HCEC 1CT (cell line): ENCODE measurements around the gene SGSM1.
A peak's percentile ranks its signal among the peaks of the same experiment; 100 is the strongest.

Source experiments
- DNase-seq: peaks from one replicate; pipeline ENCODE4 v3.0.0-alpha.2; 2017

Gene SGSM1

DNA sequence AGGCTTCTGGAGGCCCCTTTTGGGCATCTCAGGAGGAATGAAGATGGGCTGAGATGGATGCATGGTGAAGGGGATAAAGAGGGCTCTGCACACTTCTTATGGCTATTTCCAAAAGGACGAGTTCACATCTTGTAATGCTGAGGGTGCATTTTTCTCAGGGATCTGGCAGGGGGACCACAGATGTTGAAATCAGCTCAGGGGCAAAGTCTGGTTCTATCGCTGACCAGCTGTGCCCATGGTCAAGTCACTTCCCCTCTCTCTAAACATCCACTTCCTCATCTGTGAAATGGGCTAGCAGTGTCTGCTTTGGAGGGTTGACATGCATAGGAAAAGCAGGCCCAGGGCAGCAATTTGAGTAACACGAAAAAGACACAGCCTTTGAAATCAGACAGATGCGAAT, 114.0 kb downstream of the SGSM1 start:
- no peak for DNase-seq

DNA sequence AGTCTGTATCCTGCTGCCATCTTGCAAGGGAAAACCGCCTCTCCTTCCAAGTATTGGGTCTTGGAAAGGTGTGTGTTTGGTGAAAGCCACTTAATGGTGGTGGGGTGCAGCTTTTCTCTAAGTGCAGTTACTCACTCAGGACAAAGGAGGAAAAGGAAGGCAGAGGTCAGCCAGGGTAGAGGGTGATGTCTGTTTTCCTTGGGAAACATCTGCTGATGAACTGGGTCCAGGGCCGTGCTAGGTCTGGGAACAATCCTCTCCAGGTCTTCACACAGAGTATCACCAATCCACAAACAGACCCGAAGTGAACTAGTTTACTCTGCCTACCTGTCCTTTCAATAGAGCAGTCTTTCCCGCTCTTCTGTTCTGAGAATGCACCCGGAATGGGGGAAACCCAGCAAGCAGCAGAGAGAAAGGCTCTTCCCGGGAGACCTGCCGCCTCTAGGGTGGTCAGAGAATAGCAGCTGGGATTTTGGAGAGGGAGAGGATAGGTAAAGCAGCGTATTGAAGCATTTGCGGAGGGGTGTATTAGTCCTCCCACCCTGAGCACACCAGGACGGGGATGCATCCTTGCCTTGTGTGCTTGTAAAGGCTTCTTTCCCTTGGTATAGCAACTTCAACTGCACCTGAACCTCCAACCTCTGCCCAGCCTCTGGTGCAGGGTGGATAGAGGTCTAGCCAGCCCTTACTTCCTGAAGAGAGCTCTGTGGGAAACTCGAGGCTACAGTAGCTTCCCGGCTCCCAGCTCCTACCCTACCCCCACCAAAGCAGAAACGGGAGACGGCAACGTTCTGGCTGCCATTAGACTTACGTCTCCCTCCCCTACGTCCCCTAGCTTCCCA, 119.8 kb downstream of the SGSM1 start:
- DNase-seq: no peak

DNA sequence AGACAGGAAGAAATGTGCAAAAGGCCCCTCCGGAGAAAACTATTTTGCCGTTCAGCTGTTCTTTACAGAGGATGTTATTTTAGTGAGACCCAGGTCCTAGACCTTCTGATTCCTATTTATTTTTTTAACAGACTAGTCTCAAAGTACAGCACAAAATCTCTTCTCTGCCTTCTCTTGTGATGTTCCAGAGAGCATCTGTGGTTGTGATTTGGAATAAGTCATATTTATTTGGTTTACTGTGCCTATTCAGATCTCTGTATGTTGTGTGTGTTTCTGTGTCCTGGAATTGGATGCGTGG, 120.4 kb downstream of the SGSM1 start:
- DNase-seq: no peak

DNA sequence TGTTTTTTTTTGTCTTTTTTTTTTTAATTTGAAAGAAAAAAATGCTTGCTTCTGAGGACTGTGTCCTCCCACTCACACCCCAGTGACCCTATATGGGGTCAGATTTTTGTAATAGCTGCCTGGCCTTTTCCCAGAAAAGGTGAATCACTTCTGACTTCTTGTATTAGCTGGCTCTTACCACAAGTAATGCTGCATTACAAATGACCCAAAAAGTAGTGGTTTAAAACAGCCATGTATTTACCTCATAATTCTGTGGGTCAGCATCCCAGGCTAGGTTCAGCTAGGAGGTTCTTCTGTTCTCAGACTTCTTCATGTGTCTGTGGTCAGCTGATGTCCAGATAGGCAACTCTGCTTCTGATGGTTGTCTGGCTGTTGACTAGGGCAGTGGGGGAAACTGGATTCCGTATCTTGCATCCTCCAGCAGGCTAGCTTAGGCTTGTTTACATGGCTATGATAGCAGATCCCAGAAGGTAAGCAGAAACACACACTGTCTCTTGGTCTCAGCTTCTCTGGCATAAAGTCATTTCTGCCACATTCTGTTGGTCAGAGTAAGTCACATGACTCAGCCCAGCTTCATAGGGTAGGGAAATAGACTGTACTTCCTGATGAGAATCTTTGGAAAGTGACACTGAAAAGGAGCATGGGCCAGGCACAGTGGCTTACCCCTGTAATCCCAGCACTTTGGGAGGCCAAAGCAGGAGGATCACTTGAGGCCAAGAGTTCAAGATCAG, 121.0 kb downstream of the SGSM1 start:
- peak; percentile 15 for DNase-seq

DNA sequence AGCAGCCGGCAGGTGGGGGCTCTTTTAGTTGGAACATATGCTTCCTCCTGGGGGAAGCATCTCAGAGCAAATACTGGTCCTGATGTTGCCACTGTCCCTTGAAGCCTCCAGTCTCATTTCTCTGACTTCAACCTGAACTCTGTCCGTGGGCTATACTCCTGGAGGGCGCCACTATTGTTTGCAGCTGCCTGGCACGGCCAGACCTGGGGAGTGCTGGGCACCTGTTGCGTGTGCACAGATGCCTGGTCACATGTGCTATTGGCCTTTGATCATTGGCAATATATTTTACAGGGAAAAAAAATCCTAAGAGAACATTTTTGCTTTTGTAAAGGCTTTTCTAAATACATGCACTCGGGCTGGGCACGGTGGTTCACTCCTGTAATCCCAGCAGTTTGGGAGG, 122.3 kb downstream of the SGSM1 start:
- DNase-seq: no peak

DNA sequence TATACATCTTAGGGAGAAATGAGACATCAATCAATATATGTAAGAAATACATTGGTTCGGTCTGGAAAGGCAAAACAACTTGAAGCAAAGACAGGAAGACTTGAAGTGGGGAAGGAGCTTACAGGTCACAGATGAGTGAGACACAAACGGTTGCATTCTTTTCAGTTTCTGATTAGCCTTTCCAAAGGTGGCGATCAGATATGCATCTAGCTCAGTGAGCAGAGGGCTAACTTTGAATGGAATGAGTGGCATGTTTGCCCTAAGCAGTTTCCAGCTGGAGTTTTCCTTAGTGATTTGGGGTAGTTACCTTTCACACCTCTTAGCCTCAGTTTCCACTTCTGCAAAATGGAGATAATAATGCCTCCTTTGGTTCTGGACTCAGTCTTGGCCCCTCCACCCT, 124.7 kb downstream of the SGSM1 start:
- DNase-seq: no peak

DNA sequence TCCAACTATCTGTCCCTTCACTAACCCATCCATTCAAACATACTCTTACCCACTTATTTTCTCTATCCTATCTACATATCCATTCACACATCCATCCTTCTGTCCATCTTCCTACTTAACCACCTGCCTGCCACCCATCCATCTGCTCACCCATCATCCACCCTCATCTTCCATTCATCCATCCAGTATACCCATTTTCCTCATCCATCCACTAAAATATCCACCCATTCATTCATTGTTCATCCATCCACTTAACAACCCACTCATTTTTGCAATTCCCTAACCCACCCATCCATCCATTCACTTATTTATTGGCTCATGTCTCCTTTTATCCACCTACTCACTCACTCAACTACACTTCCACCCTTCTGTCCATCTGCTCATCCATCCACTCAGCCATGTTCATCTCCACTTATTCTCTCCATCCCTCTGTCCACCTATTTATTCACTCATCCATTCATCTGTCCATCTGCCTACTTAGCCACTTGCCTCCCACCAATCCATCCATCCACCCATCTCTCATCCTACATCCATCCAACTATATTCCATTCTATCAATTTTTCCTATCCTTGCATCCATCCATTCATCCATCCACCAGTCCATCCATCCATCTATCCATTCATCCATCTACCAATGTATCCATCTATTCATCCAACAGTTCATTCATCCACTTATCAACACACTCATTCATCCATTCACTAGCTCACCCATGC, 129.9 kb downstream of the SGSM1 start:
- no peak for DNase-seq

DNA sequence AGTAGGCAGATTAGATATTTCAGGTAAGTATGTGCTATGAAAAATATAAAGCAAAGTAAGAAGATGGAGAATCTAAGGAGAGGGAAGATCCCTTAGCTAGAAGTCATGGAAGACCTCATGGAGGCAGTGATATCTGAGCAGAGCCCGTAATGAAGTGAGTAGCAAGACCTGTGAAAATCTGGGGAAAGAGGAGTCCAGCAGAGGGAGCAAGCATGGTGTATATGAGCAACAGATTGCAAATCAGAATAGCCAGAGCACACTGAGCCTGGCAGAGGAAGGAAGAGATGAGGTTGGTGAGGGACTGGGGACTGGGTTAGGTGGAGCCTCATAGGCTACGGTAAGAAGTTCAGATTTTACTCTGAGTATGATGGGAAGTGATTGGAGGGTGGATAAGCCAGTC, 131.1 kb downstream of the SGSM1 start:
- no peak for DNase-seq

DNA sequence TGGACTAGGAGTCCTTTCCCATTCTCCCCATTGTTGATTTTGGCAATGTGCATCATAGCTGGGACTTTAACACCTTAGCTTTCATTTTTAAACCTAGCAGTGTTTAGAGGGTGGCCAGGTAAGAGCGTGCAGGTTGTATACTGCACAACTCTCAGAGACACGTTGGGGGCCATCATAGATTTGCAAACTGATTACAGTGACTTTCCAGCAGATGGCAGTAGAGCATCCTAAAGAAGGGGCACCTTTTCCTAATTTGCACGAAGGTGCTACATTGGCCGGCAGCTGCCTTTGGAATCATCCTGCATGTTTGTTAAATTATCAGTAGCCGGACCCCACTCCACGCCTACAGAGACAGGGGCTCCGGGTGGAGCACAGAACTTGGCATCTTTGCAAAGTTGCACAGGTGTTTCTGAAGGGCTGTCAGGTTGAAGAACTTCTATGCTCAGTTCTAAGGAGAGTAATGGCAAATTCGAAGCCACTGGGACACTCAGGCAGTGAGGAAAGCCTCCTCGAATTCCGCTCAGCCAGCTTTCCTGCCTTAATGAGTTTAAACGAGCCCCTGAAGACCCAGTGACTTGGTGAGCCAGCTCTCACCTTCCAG, 132.8 kb downstream of the SGSM1 start:
- peak; percentile 11 for DNase-seq

DNA sequence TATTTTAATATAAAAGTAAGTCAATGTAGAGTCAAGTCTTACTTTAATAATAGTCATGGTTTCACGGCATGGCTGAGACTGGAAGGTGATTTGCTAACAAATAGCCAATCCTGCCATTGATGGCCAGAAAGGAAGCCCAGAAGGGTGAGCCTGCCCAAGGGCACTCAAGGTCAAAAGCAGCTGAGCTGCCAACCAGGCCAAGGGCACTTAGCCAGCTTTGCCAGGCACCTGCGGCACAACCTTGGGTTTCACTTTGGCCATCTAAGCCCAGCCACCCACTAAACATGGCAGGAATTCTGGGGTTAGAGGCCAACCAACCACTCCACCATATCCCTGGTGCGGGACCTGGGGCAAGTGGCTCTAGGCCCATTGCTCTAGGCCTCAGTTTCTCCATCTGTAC, 136.3 kb downstream of the SGSM1 start:
- DNase-seq: no peak

DNA sequence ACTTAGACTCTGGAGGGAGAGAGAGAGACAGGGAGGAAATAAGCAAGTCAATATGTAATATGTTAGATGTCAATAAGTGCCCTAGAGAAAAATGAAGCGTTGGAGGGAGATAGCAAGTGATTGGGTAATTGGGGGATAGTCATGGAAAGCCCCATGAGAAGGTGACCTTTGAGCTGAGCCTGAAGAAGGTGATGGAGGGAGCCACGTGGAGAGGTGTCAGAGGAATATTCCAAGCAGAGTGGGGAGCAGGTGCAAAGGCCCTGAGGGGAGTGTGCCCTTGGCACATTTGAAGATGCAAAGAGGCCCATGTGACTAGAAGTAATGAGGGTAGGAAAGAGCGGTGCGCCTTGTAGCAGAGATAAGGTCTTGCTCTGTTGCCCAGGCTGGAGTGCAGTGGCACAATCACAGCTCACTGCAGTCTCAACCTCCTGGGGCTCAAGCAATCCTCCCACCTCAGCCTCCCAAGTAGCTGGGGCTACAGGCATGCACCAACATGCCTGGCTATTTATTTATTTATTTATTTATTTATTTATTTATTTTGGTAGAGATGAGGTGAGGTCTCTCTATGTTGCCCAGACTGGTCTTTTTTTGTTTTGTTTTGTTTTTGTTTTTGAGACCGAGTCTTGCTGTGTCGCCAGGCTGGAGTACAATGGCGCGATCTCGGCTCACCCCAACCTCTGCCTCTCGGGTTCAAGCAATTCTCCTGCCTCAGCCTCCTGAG, 138.4 kb downstream of the SGSM1 start:
- no peak for DNase-seq

DNA sequence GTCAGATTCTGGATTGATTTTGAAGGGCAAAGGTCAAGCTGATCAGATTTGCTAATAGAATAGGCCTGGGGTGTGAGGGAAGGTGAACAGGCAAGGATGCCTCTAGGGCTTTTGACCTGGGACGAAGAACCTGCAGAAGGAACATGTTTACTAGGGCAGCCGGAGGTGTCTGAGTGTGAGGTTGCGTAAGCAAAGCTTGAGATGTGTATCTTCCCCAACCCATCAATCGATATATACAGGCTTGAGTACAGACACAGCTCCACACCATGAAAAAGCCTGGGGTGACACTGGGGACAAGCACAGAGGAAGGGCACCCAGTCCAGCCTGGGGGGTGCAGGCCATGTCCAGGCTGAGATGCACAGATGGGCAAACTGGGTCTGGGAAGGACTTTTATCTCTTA, 139.4 kb downstream of the SGSM1 start:
- DNase-seq: no peak

DNA sequence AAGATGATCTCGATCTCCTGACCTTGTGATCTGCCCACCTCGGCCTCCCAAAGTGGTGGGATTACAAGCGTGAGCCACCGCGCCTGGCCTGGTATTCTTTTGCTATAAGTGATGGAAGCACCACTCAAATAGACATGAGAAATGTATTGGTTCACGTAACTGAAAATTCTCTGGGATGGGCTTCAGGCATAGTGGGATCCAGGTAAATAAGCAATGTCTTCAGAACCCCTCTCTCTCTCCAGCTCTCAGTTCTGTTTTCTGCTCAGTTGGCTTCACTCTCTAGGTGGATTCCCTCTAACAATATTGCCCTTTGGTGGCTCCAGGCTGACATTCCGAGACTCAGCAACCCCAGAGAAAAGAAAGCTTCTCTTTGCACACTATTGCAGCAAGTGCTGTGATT, 141.4 kb downstream of the SGSM1 start:
- DNase-seq: no peak

DNA sequence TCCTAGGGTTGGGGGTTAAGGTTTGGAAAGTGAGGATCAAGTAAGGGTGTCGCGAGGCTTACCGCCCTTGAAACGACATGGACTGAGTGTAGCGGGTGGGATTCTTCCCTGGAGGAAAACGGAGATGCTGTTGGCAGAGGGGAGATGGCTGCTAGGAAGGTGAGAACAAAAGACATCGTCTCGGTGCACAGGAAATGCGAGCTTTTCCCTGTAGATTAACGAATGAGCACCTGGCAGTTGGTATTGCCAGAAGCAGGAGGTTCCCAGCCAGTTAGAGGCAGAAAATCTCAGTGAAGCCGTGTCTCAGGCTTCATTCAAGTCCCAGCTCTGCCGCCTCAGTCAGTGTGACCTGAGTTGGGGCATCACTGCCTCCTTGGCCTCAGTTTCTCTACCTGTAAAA, 141.9 kb downstream of the SGSM1 start:
- DNase-seq: no peak

DNA sequence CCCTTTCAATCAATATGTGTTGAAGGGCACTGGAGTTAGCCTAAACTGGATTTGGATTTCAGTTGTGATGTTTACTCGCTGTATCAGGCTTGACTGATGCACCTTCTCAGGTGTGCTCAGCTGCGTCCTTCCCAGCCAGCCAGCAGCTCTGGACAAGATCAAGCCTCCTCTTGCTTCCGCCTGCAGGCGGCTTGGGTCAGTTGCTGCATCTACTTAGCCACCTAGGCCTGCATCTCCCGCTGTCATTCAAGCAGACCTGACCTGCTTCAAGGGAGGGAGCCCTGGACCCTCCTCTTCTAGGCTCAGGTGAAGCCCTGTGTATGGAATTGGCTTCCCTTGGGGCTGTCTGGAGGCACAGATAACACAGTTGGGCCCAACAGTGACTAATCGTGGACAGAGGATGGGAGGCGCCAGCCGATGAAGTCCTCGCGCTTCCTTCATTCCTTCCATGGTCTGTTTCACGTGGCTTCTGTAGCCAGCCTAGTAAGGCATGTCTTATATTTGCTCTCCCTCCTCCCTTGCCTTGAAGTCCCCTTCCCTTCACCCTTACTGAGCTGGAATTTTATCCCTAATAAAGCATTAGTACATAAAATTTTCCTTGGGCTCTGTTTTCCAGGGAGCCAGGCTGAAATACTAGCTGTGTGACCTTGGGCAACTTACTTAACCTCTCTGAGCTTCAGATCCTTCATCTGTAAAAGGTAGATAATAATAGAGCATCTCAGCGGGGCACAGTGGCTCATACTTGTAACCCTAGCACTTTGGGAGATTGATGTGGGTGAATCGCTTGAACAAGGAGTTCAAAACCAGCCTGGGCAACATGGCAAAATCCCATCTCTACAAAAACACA, 142.6 kb downstream of the SGSM1 start:
- no peak for DNase-seq

DNA sequence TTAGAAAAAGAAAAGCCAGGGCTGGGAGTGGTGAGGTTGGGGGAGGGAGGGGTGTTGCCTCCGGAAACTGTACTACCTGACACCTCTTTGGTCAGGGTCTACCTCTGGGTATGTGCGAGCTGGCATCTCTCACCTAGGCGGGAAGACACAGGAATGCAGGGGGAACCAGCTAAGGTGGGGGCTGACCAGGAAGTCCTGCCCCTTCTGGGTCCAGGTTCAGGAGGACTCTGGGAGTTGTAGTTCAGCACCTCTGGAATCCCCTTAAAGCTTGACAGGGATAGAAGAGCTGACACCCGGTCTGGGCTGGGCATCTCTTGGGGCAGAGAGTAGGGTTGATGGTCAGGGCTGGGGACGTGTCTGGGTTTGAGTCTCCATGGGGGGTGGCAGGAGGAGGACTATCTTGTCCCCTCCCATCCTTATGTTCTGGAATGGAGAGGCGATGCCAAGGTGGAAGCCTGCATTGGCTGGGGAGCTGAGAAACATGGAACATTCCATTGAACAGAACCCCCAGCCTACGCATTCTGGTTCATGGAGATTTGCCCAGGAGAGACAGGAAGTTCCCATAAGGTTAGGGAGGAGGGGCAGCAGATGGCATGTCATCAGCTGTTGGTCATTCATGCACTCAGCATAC, 144.4 kb downstream of the SGSM1 start:
- DNase-seq: no peak

DNA sequence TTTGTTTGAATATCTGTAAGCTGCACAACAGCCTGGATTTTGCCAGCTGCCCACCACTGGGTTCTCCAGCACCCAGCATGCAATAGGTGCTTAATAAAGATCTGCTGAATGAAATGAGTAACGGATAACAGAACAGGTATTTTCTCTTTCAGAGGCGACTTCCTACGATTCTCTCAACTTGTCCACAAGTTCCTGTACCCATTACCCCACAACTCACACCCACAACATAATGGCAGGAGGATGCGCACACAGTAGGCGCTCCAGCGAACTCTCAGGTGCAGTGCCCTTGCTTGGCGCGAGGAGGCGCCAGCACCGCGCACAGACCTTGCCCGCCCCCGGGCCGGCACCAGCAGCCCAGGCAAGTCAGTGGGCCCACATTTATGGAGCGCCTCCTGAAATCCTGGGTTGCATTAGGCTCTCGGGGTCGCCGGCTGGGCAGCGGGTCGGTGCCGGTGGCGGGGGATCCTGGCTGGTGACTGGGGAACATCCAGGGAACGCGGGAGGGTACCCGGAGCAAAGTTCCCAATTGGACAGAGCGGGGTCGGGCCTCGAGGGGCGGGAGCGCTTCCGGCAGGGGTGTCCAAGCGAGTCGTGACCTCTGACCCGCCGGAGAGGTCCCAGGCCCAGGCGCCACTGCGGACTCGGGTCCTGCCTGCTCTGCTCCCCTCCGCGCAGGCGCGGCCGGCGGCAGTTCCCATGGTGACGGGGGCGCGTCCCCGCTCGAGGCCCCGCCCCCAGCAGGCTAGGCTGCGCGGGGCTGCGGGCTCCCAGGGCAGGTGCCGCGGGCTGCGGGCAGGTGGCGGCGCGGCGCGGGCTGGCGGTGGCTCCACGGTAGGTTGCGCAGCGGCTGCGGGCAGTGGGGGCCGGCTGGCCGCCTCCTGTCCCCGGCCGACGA, 146.2 kb downstream of the SGSM1 start, which contains the start of gene KIAA1671:
TSS of gene KIAA1671 (plus strand) at position 775 of the 895 bp plus-strand sequence. CDS start 75,284 bp downstream, outside the sequence.
- peak; percentile 16 for DNase-seq

DNA sequence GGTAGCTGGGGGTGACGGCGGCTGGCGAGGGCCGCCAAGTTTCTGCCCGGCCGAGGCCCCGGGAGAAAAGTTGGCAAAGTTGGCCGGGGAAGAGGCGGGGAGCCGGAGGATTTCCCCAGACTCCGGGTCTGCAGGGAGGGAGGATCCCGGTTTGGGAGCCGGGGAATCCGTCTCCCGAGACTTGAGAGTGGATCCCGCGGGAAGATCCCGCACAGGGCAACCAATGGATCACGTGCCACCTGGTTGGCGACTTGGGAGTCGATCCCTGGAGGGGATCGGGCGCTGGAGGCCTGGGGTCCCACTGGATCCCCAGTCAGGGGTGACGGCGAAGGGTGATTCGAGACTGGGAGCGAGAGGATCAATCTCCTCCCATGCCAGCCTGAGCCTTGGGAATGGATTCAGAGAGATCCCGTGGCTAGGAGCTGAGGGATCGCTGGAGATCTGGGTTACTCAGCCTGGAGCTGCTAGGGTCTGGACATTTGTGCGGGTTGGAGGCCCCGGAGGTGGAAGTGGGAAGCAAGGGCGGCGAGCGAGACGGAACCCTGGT, 146.9 kb downstream of the SGSM1 start:
- DNase-seq: no peak

DNA sequence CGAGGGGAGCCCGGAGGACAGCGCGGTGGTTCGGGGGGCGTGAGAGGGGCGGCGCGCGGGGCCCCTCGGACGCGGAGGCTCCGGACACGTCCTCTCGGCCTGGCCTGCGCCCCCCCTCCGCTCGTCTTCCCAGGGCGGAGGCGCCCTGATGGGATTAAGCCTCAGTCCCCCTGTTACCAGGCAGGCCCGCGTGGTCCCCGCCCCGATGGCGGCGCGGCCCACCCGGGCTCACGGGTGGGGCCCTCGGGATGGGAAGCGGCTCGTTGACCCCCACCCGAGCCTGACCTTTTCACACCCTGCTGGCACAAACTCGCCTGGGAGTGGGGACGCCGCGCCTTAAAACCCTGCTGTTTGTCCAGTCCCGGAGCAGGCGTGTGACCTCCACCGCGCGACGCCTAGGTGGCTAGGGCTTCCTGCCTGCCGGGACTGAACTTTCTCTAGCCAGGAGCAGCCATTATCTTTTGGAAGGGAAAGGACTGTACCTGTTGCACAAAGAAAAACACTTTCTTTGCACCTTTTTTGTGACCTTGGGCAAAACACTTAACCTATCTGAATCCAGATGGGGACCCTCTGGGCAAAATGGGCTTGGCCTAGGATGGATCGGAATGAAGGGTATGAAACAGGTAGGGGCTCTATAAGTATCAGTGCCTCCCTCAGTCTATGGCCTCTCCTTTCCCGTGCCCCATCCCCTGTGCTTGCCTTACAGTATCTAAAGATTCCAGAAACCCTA, 147.5 kb downstream of the SGSM1 start:
- no peak for DNase-seq
